Measurements from ENCODE around the gene SFT2D3.

The SFT2D3 gene

GRCh38 chr2:127704641-127705390, 3.5 kb downstream of the SFT2D3 start:
- Histone ChIP-seq H3K36me3 (peaks cover 25 to 38% (median 35%) of the 10 kb centered on the region in 3 donors), H3K27ac (peak overlapping the region in 1 of 2 donors; percentile 45)
- intact Hi-C loops (cut with DNase I; ENCODE audit: low total_unique reads), result no loop called here

GRCh38 chr2:127705391-127706065, 4.2 kb downstream of the SFT2D3 start:
- Histone ChIP-seq H3K27me3 (no peaks in the 10 kb centered on the region), H3K4me3 (no peak overlapping the region), H3K36me3 (peaks cover 25 to 43% (median 38%) of the 10 kb centered on the region in 3 donors), H3K27ac (peak overlapping the region; percentile 6 to 45), H3K9me3 (no peaks in the 10 kb centered on the region), H3K4me1 (peaks cover 0 to 39% (median 22%) of the 10 kb centered on the region in 4 donors)
- intact Hi-C loops (cut with DNase I; ENCODE audit: low total_unique reads), result no loop called here
- no peak for DNase-seq
- TF ChIP-seq CTCF (IDR thresholded peaks at IDR 0.05), result no peak

More at GRCh38 chr2:127704641-127705390, 3.5 kb downstream of the SFT2D3 start:
- peak; percentile 69 to 85 for DNase-seq
- no peak overlapping the region for H3K4me3 ChIP-seq
- TF ChIP-seq CTCF (IDR thresholded peaks at IDR 0.05), result no peak
- H3K4me1 ChIP-seq, result peaks cover 0 to 41% (median 22%) of the 10 kb centered on the region in 4 donors
- no peaks in the 10 kb centered on the region for H3K27me3 ChIP-seq
- H3K9me3 ChIP-seq, result no peaks in the 10 kb centered on the region

GRCh38 chr2:127706215-127706990, 5.1 kb downstream of the SFT2D3 start:
- no peaks in the 10 kb centered on the region for H3K27me3 ChIP-seq
- H3K4me3 ChIP-seq, result no peak overlapping the region
- DNase-seq, result no peak
- no peaks in the 10 kb centered on the region for H3K9me3 ChIP-seq
- peak overlapping the region; percentile 6 to 45 for H3K27ac ChIP-seq
- intact Hi-C loops (cut with DNase I; ENCODE audit: low total_unique reads), result no loop called here
- H3K36me3 ChIP-seq, result peaks cover 25 to 51% (median 42%) of the 10 kb centered on the region in 3 donors
- H3K4me1 ChIP-seq, result peaks cover 0 to 37% (median 20%) of the 10 kb centered on the region in 4 donors
- no peak for TF ChIP-seq CTCF (IDR thresholded peaks at IDR 0.05)

- Histone ChIP-seq H3K36me3 (peaks cover 25 to 51% (median 42%) of the 10 kb centered on the region in 3 donors), H3K27ac (no peak overlapping the region), H3K4me3 (no peak overlapping the region), H3K4me1 (peaks cover 0 to 29% (median 13%) of the 10 kb centered on the region in 4 donors), H3K9me3 (no peaks in the 10 kb centered on the region), H3K27me3 (no peaks in the 10 kb centered on the region)
- TF ChIP-seq CTCF (IDR thresholded peaks at IDR 0.05), result no peak
- intact Hi-C loops (cut with DNase I; ENCODE audit: low total_unique reads), result no loop called here
- DNase-seq, result no peak
These were observed 6.8 kb downstream of the SFT2D3 start for GRCh38 chr2:127707890-127708648.

- H3K9me3 ChIP-seq, result no peaks in the 10 kb centered on the region
- H3K4me1 ChIP-seq, result peaks cover 0 to 16% (median 6%) of the 10 kb centered on the region in 4 donors
- intact Hi-C loops (cut with DNase I; ENCODE audit: low total_unique reads), result no loop called here
- DNase-seq, result no peak
- no peaks in the 10 kb centered on the region for H3K27me3 ChIP-seq
- TF ChIP-seq CTCF (IDR thresholded peaks at IDR 0.05), result no peak
- no peak overlapping the region for H3K4me3 ChIP-seq
- no peak overlapping the region for H3K27ac ChIP-seq
- H3K36me3 ChIP-seq, result peaks cover 25 to 62% (median 42%) of the 10 kb centered on the region in 3 donors
These were observed 8.0 kb downstream of the SFT2D3 start for GRCh38 chr2:127709336-127709735.

All from tibial artery (tissue), 4 donors.